OCI-LY1 (cell line): Measurements from ENCODE around the gene C14orf180.

ENCODE experiments used
- H2AFZ ChIP-seq: fragments of 200-600 bp; sonication (generic), shearing (Covaris generic); 2 replicates; pipeline ENCODE4 v1.6.0; 2014; ENCODE audit warnings: antibody characterized with exemption, mild to moderate bottlenecking, low read length
- H3F3A ChIP-seq: fragments of 200-600 bp; sonication (generic), shearing (Covaris generic); 2 replicates; pipeline ENCODE4 v1.6.0; 2014; ENCODE audit warnings: mild to moderate bottlenecking, antibody characterized with exemption, low read length, moderate library complexity; ENCODE audit not compliant: insufficient read depth
- H3K27ac ChIP-seq: fragments of 200-600 bp; sonication (generic); 2 replicates; pipeline ENCODE4 v1.5.1; 2014; ENCODE audit warnings: low read length, mixed run types, mild to moderate bottlenecking, low read depth; ENCODE audit not compliant: poor library complexity, severe bottlenecking
- H3K27me3 ChIP-seq: fragments of 200-600 bp; sonication (generic); 2 replicates; pipeline ENCODE4 v1.6.0; 2014; ENCODE audit warnings: antibody characterized with exemption, mild to moderate bottlenecking, low read length, moderate library complexity; ENCODE audit not compliant: insufficient read depth
- H3K36me3 ChIP-seq: fragments of 200-600 bp; sonication (generic); 2 replicates; pipeline ENCODE4 v1.6.1; 2014; ENCODE audit warnings: mild to moderate bottlenecking, antibody characterized with exemption, low read length, moderate library complexity, mixed read lengths; ENCODE audit not compliant: insufficient read depth
- H3K4me1 ChIP-seq: fragments of 200-600 bp; sonication (generic); 2 replicates; pipeline ENCODE4 v1.5.1; 2014; ENCODE audit warnings: mild to moderate bottlenecking, low read length, moderate library complexity; ENCODE audit not compliant: insufficient read depth, severe bottlenecking
- H3K4me2 ChIP-seq: fragments of 200-600 bp; sonication (generic), shearing (Covaris generic); 2 replicates; pipeline ENCODE4 v1.6.1; 2014; ENCODE audit warnings: low read length
- H3K4me3 ChIP-seq: fragments of 200-600 bp; sonication (generic); 2 replicates; pipeline ENCODE4 v1.5.1; 2014; ENCODE audit warnings: low read length, low read depth, mild to moderate bottlenecking, mixed read lengths; ENCODE audit not compliant: poor library complexity, severe bottlenecking
- H3K79me2 ChIP-seq: fragments of 200-600 bp; shearing (Covaris generic); 2 replicates; pipeline ENCODE4 v1.6.1; 2016; ENCODE audit warnings: mixed run types, low read length, mixed read lengths; ENCODE audit not compliant: insufficient read depth
- H3K9ac ChIP-seq: fragments of 200-600 bp; sonication (generic), shearing (Covaris generic); 2 replicates; pipeline ENCODE4 v1.6.1; 2014; ENCODE audit warnings: mild to moderate bottlenecking, low read length, mixed read lengths
- H3K9me2 ChIP-seq: fragments of 200-600 bp; sonication (generic), shearing (Covaris generic); 2 replicates; pipeline ENCODE4 v1.6.1; 2014; ENCODE audit warnings: low read depth, mild to moderate bottlenecking, low read length, mixed read lengths
- H3K9me3 ChIP-seq: fragments of 200-600 bp; shearing (Covaris generic); 2 replicates; pipeline ENCODE4 v1.6.1; 2014; ENCODE audit warnings: low read length, mixed read lengths
- H4K20me1 ChIP-seq: fragments of 200-600 bp; sonication (generic), shearing (Covaris generic); 2 replicates; pipeline ENCODE4 v1.6.0; 2016; ENCODE audit warnings: mild to moderate bottlenecking, low read length; ENCODE audit not compliant: insufficient read depth
- EZH2 ChIP-seq: fragments of 200-600 bp; sonication (generic), shearing (Covaris generic); IDR thresholded peaks from 2 replicates; pipeline ENCODE4 v1.8.0; 2017; ENCODE audit warnings: borderline replicate concordance, mixed run types, mild to moderate bottlenecking, antibody characterized with exemption, low read length, moderate library complexity, mixed read lengths
- TF ChIP-seq, protein P1 (sequence below): fragments of 200-600 bp; sonication (generic), shearing (Covaris generic); IDR thresholded peaks from 2 replicates; pipeline ENCODE4 v1.5.1; 2017; ENCODE audit warnings: mild to moderate bottlenecking, antibody characterized with exemption, low read length, moderate library complexity, mixed read lengths

C14orf180 gene

DNA sequence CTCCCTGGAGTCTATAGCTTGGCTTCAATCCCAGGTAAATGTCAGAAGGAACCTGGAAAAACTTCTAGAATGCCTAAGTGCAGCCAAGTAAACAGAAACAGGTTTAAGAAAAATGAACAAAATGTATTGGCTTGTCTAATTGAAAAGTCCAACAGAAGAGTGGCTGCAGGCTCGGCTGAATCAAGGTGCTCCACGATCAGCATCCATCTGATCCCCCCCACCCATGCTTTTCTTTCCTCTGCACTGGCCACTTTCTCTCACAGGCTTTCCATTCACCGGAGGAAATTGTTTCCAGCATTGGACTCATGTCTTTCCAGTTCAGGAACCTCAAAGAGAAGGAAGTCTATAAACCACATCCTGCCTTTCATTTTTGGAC lies 42.0 kb upstream of the C14orf180 start:
- no peak overlapping the region for H3K4me2 ChIP-seq
- H3K9me2 ChIP-seq = no peaks in the 10 kb centered on the region
- TF ChIP-seq, protein P1, sequence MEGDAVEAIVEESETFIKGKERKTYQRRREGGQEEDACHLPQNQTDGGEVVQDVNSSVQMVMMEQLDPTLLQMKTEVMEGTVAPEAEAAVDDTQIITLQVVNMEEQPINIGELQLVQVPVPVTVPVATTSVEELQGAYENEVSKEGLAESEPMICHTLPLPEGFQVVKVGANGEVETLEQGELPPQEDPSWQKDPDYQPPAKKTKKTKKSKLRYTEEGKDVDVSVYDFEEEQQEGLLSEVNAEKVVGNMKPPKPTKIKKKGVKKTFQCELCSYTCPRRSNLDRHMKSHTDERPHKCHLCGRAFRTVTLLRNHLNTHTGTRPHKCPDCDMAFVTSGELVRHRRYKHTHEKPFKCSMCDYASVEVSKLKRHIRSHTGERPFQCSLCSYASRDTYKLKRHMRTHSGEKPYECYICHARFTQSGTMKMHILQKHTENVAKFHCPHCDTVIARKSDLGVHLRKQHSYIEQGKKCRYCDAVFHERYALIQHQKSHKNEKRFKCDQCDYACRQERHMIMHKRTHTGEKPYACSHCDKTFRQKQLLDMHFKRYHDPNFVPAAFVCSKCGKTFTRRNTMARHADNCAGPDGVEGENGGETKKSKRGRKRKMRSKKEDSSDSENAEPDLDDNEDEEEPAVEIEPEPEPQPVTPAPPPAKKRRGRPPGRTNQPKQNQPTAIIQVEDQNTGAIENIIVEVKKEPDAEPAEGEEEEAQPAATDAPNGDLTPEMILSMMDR = no peak
- TF ChIP-seq EZH2 = no peak
- no peaks in the 10 kb centered on the region for H3K4me1 ChIP-seq
- no peak overlapping the region for H3K9ac ChIP-seq
- H3K79me2 ChIP-seq = no peaks in the 10 kb centered on the region
- no peaks in the 10 kb centered on the region for H3F3A ChIP-seq
- no peak overlapping the region for H2AFZ ChIP-seq
- no peak overlapping the region for H3K4me3 ChIP-seq
- no peaks in the 10 kb centered on the region for H4K20me1 ChIP-seq
- 0 out of 2 replicates have a peak, but pooled peaks cover 3% of the 10 kb centered on the region for H3K9me3 ChIP-seq
- no peak overlapping the region for H3K27ac ChIP-seq
- no peaks in the 10 kb centered on the region for H3K36me3 ChIP-seq
- no peaks in the 10 kb centered on the region; the same call in 1 of the 2 replicates for H3K27me3 ChIP-seq

DNA sequence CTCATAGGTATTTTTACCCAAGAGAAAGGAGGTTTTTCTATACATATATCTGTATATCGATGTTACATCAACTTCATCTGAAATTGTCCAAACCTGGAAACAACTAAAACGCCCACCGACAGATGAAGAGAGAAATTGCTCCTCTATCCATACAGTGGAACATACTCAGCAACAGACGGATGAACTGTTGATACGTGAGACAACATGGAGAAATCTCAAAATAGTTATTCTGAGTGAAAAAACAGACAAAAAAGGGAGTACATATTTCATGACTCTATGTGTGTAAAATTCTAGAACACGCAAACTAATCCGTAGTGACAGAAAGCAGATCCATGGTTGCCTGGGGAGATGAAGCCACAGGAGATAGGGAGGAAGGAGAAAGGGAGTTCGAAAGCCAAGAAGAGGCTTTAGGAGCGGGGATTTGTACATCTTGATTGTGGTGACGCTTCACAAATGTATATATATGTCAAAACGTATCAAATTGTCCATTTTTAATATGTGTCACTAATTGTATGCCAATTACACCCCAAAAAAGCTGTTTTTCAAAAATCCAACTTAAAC lies 37.6 kb upstream of the C14orf180 start:
- Histone ChIP-seq H3F3A (no peaks in the 10 kb centered on the region), H3K4me1 (no peaks in the 10 kb centered on the region), H3K36me3 (no peaks in the 10 kb centered on the region), H3K4me2 (no peak overlapping the region), H3K9me2 (no peaks in the 10 kb centered on the region), H3K79me2 (no peaks in the 10 kb centered on the region), H2AFZ (no peak overlapping the region), H4K20me1 (no peaks in the 10 kb centered on the region), H3K27me3 (peaks cover 7% of the 10 kb centered on the region; the same call in 1 of the 2 replicates), H3K9ac (no peak overlapping the region), H3K27ac (no peak overlapping the region), H3K9me3 (no peaks in the 10 kb centered on the region), H3K4me3 (no peak overlapping the region)
- TF ChIP-seq, protein P1 = no peak
- TF ChIP-seq EZH2 = no peak

DNA sequence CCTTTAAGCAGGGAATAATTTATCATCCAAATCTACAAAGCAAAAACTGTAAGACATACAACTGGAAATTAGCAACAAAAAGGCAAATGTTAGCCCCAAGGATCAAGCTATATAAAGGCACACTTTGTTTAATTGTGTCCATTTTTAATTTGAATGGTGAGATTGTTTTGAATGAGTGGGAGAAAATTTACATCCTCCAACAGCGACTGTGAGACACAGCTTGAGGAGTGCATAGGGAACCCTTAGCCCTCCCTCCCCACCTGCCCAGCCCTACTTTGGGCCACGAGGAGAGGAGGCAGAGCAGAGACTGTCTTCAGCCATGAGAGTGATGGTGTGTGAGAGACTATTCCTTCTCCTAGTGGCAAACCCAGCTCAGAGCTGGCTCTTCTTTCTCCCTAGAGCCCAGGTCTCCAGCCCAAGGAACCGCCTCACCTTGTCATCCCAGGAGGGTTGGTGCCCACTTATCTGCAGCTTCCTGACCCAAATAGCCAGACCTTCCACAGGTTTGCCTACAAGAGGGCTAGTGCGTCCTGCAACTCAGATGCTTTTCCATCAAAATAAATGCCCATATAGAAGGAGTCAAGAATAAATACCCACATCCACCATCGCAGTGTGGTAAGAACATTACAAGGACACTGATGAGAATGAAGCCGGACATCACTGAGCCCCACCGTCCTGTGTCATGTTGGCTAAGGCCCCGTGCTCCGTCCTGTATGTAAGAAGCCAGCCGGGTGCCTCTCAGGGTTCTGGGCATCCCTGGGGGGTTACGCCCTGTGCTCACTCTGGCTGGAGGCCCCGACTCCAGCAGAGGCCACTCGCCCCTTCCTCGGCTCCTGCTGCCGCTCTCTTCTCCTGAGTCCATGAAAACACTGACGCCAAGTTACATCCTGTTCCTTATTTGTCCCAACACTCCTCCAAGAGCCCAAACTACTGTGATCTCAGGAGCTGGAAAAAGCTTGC lies 36.4 kb upstream of the C14orf180 start:
- no peaks in the 10 kb centered on the region for H3K36me3 ChIP-seq
- H3K4me1 ChIP-seq = no peaks in the 10 kb centered on the region
- H3K79me2 ChIP-seq = no peaks in the 10 kb centered on the region
- TF ChIP-seq EZH2 = no peak
- TF ChIP-seq, protein P1 = no peak
- no peak overlapping the region for H2AFZ ChIP-seq
- no peaks in the 10 kb centered on the region for H4K20me1 ChIP-seq
- H3K27ac ChIP-seq = no peak overlapping the region
- H3K4me3 ChIP-seq = no peak overlapping the region
- H3K9me2 ChIP-seq = no peaks in the 10 kb centered on the region
- H3K9me3 ChIP-seq = no peaks in the 10 kb centered on the region
- H3K9ac ChIP-seq = no peak overlapping the region
- H3K27me3 ChIP-seq = peaks cover 7% of the 10 kb centered on the region; the same call in 1 of the 2 replicates
- no peaks in the 10 kb centered on the region for H3F3A ChIP-seq
- no peak overlapping the region for H3K4me2 ChIP-seq
